Caco-2 (cell line): ENCODE results near the gene LYST. TPM values are rescaled to one million over a fixed set of nuclear protein-coding genes. Genes with fewer than 3 reads are reported as not detected.

Experiments used
- BruUV-seq: library from RNA; stranded (reverse); fragments of 400-500 nt; replicated peaks from 2 replicates; lab custom pipeline; 2021; lab: Mats Ljungman, UMichigan
- CTCF ChIA-PET: fragments of 300-600 bp; sonication (Branson Sonifier 250); formaldehyde crosslinking; loops from one replicate; lab custom pipeline; 2022; ENCODE audit warnings: antibody characterized with exemption; lab: Charles Lee
- POLR2A ChIA-PET: fragments of 300-600 bp; sonication (Branson Sonifier 250); formaldehyde crosslinking; loops from one replicate; lab custom pipeline; 2022; ENCODE audit warnings: antibody characterized with exemption; lab: Charles Lee
- DNase-seq, 2 experiments: peaks; one replicate each; pipeline versions ENCODE4 v3.0.0 to v3.0.0-alpha.2; 2020 to 2022
- H3K27me3 ChIP-seq: replicated peaks from 2 replicates; pipeline ENCODE4 v1.6.0; 2011; ENCODE audit warnings: low read length; ENCODE audit not compliant: control insufficient read depth, insufficient read depth
- H3K36me3 ChIP-seq: 2 replicates; pipeline ENCODE4 v1.5.1; 2011; ENCODE audit warnings: low read length; ENCODE audit not compliant: control insufficient read depth, insufficient read depth
- H3K4me1 ChIP-seq: fragments of 250-450 bp; sonication (Bioruptor Pico); 2 replicates; pipeline ENCODE4 v1.5.1; 2020; ENCODE audit warnings: mild to moderate bottlenecking
- H3K4me3 ChIP-seq: 2 replicates; pipeline ENCODE4 v1.5.1; 2011; ENCODE audit warnings: low read depth, mild to moderate bottlenecking, control low read depth, low read length
- H3K9me3 ChIP-seq: fragments of 250-450 bp; sonication (Bioruptor Pico); 2 replicates; pipeline ENCODE4 v1.5.1; 2020; ENCODE audit warnings: mild to moderate bottlenecking, moderate library complexity
- H3K27ac Mint-ChIP-seq: one replicate; pipeline ENCODE4 v1.8.0; 2022; ENCODE audit warnings: mixed read lengths; ENCODE audit not compliant: unreplicated experiment
- H3K27me3 Mint-ChIP-seq: one replicate; pipeline ENCODE4 v1.8.0; 2022; ENCODE audit warnings: mixed read lengths; ENCODE audit not compliant: insufficient read depth, unreplicated experiment
- H3K36me3 Mint-ChIP-seq: one replicate; pipeline ENCODE4 v1.8.0; 2022; ENCODE audit warnings: mild to moderate bottlenecking, mixed read lengths; ENCODE audit not compliant: insufficient read depth, unreplicated experiment
- H3K4me1 Mint-ChIP-seq: one replicate; pipeline ENCODE4 v1.8.0; 2022; ENCODE audit warnings: low read depth, mixed read lengths; ENCODE audit not compliant: unreplicated experiment
- H3K4me3 Mint-ChIP-seq: one replicate; pipeline ENCODE4 v1.8.0; 2022; ENCODE audit warnings: mild to moderate bottlenecking, moderate library complexity, mixed read lengths; ENCODE audit not compliant: unreplicated experiment
- H3K9me3 Mint-ChIP-seq: one replicate; pipeline ENCODE4 v1.8.0; 2022; ENCODE audit warnings: mixed read lengths; ENCODE audit not compliant: unreplicated experiment
- intact Hi-C: fragments of 100-400 bp; cut with micrococcal nuclease; formaldehyde crosslinking; loops from one replicate; pipeline ENCODE4 v1.10.0; 2022; ENCODE audit not compliant: unreplicated experiment
- total RNA-seq: library from RNA; stranded (reverse); gene quantifications from 2 replicates; pipeline ENCODE4 v1.2.3, GENCODE V29; 2022
- TF ChIP-seq, protein P1 (sequence below), 2 experiments: fragments of 200-600 bp in 1 of 2; IDR thresholded peaks; 1 replicate in 1 of 2; 2 replicates in 1 of 2; pipeline versions ENCODE4 v1.5.1 to v1.8.0; 2011 to 2022; ENCODE audit warnings: antibody characterized with exemption in 1 of 2, control low read depth in 1 of 2, inconsistent platforms in 1 of 2, low read depth in 1 of 2, low read length in 1 of 2, mild to moderate bottlenecking in 1 of 2, moderate library complexity in 1 of 2; ENCODE audit not compliant: insufficient read depth in 1 of 2, severe bottlenecking in 1 of 2, unreplicated experiment in 1 of 2

Gene LYST
- total RNA-seq, 1 experiment from 2014 or later = 5.6 TPM

GRCh38 chr1:235628316-235629005 is 238.2 kb downstream of the LYST start:
- Mint-ChIP-seq H3K36me3 (peaks cover 4% of the 10 kb centered on the region), H3K9me3 (no peaks in the 10 kb centered on the region), H3K27me3 (no peaks in the 10 kb centered on the region), H3K27ac (no peak overlapping the region), H3K4me3 (no peak overlapping the region), H3K4me1 (peaks cover 10% of the 10 kb centered on the region)
- intact Hi-C loops = no loop called here
- H3K9me3 ChIP-seq = no peaks in the 10 kb centered on the region
- TF ChIP-seq, protein P1, sequence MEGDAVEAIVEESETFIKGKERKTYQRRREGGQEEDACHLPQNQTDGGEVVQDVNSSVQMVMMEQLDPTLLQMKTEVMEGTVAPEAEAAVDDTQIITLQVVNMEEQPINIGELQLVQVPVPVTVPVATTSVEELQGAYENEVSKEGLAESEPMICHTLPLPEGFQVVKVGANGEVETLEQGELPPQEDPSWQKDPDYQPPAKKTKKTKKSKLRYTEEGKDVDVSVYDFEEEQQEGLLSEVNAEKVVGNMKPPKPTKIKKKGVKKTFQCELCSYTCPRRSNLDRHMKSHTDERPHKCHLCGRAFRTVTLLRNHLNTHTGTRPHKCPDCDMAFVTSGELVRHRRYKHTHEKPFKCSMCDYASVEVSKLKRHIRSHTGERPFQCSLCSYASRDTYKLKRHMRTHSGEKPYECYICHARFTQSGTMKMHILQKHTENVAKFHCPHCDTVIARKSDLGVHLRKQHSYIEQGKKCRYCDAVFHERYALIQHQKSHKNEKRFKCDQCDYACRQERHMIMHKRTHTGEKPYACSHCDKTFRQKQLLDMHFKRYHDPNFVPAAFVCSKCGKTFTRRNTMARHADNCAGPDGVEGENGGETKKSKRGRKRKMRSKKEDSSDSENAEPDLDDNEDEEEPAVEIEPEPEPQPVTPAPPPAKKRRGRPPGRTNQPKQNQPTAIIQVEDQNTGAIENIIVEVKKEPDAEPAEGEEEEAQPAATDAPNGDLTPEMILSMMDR (IDR thresholded peaks at IDR 0.05; ENCODE audit: insufficient read depth in 1 of 2, low read depth in 1 of 2, low read length in 1 of 2, severe bottlenecking in 1 of 2, unreplicated experiment in 1 of 2) = no peak
- POLR2A ChIA-PET = no interaction called here
- no TSS peak for BruUV-seq
- CTCF ChIA-PET = no interaction called here
- H3K27me3 ChIP-seq = no peaks in the 10 kb centered on the region
- H3K4me3 ChIP-seq = no peak overlapping the region
- no peak for DNase-seq
- peaks cover 2% of the 10 kb centered on the region for H3K4me1 ChIP-seq
- no peaks in the 10 kb centered on the region for H3K36me3 ChIP-seq

- no peaks in the 10 kb centered on the region for H3K36me3 ChIP-seq
- H3K4me3 Mint-ChIP-seq = no peak overlapping the region
- H3K27me3 Mint-ChIP-seq = no peaks in the 10 kb centered on the region
- H3K9me3 ChIP-seq = no peaks in the 10 kb centered on the region
- H3K36me3 Mint-ChIP-seq = peaks cover 12% of the 10 kb centered on the region
- intact Hi-C loops = no loop called here
- ChIA-PET CTCF (no interaction called here), POLR2A (no interaction called here)
- H3K27ac Mint-ChIP-seq = no peak overlapping the region
- H3K4me3 ChIP-seq = no peak overlapping the region
- TF ChIP-seq, protein P1 (IDR thresholded peaks at IDR 0.05; ENCODE audit: insufficient read depth in 1 of 2, low read depth in 1 of 2, low read length in 1 of 2, severe bottlenecking in 1 of 2, unreplicated experiment in 1 of 2) = no peak
- no peaks in the 10 kb centered on the region for H3K9me3 Mint-ChIP-seq
- peaks cover 16% of the 10 kb centered on the region for H3K4me1 ChIP-seq
- H3K27me3 ChIP-seq = no peaks in the 10 kb centered on the region
- H3K4me1 Mint-ChIP-seq = peaks cover 12% of the 10 kb centered on the region
- no TSS peak for BruUV-seq
- DNase-seq = no peak
Observed at GRCh38 chr1:235625831-235626230, 240.9 kb downstream of the LYST start.

- POLR2A ChIA-PET = no interaction called here
- CTCF ChIA-PET = no interaction called here
- intact Hi-C loops = no loop called here
- H3K9me3 ChIP-seq = no peaks in the 10 kb centered on the region
- H3K27me3 Mint-ChIP-seq = no peaks in the 10 kb centered on the region
- H3K4me3 Mint-ChIP-seq = no peak overlapping the region
- no TSS peak for BruUV-seq
- TF ChIP-seq, protein P1 (IDR thresholded peaks at IDR 0.05; ENCODE audit: insufficient read depth in 1 of 2, low read depth in 1 of 2, low read length in 1 of 2, severe bottlenecking in 1 of 2, unreplicated experiment in 1 of 2) = no peak
- H3K27ac Mint-ChIP-seq = no peak overlapping the region
- H3K9me3 Mint-ChIP-seq = no peaks in the 10 kb centered on the region
- H3K4me1 Mint-ChIP-seq = peaks cover 12% of the 10 kb centered on the region
- DNase-seq = no peak
- no peaks in the 10 kb centered on the region for H3K27me3 ChIP-seq
- H3K36me3 Mint-ChIP-seq = peaks cover 12% of the 10 kb centered on the region
- H3K36me3 ChIP-seq = no peaks in the 10 kb centered on the region
- no peak overlapping the region for H3K4me3 ChIP-seq
- H3K4me1 ChIP-seq = peaks cover 16% of the 10 kb centered on the region
Observed at GRCh38 chr1:235625340-235625739, 241.4 kb downstream of the LYST start.
